ENCODE results near the gene STXBP4. TPM values are rescaled to one million over a fixed set of nuclear protein-coding genes. Genes with fewer than 3 reads are reported as not detected.

The STXBP4 gene
- total RNA-seq, 4 donors from 2014 or later = 8.0 to 57.6 (median 18.8) TPM

- no peaks in the 10 kb centered on the region for H3K4me1 ChIP-seq
- peaks cover 0 to 9% (median 0%) of the 10 kb centered on the region in 3 donors for H3K36me3 ChIP-seq
- no peak overlapping the region for H3K27ac ChIP-seq
- H3K9me3 ChIP-seq = no peaks in the 10 kb centered on the region
- H3K4me3 ChIP-seq = no peak overlapping the region
- TF ChIP-seq POLR2A (IDR thresholded peaks at IDR 0.05) = no peak
- TF ChIP-seq CTCF (IDR thresholded peaks at IDR 0.05) = peak in 4 of 6 experiments; percentile 22 to 54 (median 46)
- H3K27me3 ChIP-seq = no peaks in the 10 kb centered on the region
- DNase-seq = no peak
Observed at GRCh38 chr17:55005520-55005919, 37.0 kb downstream of the STXBP4 start.

DNA sequence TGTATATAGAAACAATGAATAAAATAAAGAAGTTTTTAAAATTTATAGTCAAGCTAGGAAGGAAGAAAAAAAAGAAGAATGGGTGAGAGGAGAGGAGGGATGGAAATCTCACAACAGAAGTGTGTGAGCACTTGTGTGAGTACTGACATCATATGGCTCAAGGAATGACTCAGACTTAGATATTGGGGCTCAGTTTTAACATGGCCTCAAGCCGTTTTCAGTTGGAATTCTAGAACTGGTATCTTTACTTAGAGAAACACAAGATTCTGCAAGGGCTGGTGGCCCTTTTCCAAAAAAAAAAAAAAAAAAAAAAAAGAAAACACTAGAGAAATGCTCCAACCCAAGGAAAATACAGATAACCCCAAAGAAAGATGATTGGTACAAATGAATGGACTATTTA is 55.1 kb downstream of the STXBP4 start:
- no peak for DNase-seq
- no peaks in the 10 kb centered on the region for H3K9me3 ChIP-seq
- H3K27me3 ChIP-seq = no peaks in the 10 kb centered on the region
- no peaks in the 10 kb centered on the region for H3K36me3 ChIP-seq
- no peak for TF ChIP-seq POLR2A (IDR thresholded peaks at IDR 0.05)
- no peak overlapping the region for H3K4me3 ChIP-seq
- no peaks in the 10 kb centered on the region for H3K4me1 ChIP-seq
- no peak overlapping the region for H3K27ac ChIP-seq

DNA sequence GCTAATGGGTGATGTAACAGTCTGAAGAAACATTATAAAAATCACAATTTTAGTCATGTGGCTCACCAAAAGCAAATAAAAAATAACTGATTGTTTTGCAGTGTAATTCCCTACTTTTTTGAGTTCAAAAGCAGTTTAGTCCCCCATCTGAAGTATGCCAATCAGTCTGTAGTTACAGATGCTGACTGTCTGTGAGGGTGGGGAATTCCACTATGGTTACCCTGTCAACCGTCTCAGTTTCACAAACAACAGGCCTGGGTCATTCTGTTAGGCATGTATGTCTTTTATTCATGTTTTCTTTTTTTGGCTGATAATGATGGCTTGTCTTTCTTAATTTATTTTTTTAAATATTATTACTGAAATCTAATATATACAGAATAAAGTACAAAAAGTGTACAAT is 69.3 kb downstream of the STXBP4 start:
- Histone ChIP-seq H3K27me3 (no peaks in the 10 kb centered on the region), H3K4me1 (no peaks in the 10 kb centered on the region), H3K36me3 (no peaks in the 10 kb centered on the region), H3K27ac (no peak overlapping the region), H3K9me3 (no peaks in the 10 kb centered on the region), H3K4me3 (no peak overlapping the region)
- no peak for TF ChIP-seq CTCF (IDR thresholded peaks at IDR 0.05)
- TF ChIP-seq POLR2A (IDR thresholded peaks at IDR 0.05) = no peak
- no peak for DNase-seq

GRCh38 chr17:55038291-55038690 is 69.7 kb downstream of the STXBP4 start:
- Histone ChIP-seq H3K36me3 (no peaks in the 10 kb centered on the region), H3K27ac (no peak overlapping the region), H3K9me3 (no peaks in the 10 kb centered on the region), H3K27me3 (no peaks in the 10 kb centered on the region), H3K4me1 (no peaks in the 10 kb centered on the region), H3K4me3 (no peak overlapping the region)
- TF ChIP-seq CTCF (IDR thresholded peaks at IDR 0.05) (no peak), POLR2A (IDR thresholded peaks at IDR 0.05) (no peak)
- no peak for DNase-seq

DNA sequence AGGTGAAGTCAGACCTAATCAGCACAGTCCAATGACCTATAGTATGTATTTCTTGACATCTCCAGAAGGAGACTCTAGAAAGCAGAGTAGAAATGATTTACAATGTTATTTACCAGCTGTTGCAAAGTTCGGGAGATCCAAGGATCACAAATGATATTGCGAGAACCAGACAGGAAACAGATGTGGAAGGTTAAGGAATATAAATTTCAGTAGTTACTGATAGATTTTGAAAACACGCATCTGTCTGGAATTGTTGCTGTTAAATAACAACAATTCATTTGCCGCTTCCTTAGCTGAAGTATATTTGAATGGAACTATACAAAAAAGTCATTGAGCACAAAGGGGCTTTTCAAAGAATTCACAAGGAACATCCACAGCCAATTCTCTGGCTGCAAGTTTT is 72.0 kb downstream of the STXBP4 start:
- Histone ChIP-seq H3K4me1 (no peaks in the 10 kb centered on the region), H3K27me3 (no peaks in the 10 kb centered on the region), H3K4me3 (no peak overlapping the region), H3K36me3 (no peaks in the 10 kb centered on the region), H3K9me3 (no peaks in the 10 kb centered on the region), H3K27ac (no peak overlapping the region)
- DNase-seq = no peak
- no peak for TF ChIP-seq CTCF (IDR thresholded peaks at IDR 0.05)
- TF ChIP-seq POLR2A (IDR thresholded peaks at IDR 0.05) = no peak

DNA sequence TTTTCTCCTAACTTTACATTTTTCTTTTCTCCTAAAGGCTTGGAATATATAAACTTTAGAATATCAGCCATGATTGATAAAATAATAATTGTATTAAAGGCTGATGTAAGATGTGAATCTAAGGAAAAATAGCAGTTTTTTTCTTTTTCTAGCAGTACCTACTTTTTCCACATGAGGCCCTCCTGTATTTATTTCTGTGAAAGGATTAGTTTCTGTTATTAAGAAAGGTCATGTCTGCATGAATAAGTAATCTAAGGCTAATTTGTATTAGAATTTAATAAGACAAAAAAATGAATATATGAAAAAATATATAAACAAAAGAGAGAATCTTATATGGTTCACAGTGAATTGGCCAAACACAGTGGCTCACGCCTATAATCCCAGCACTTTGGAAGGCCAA is 85.3 kb downstream of the STXBP4 start:
- no peaks in the 10 kb centered on the region for H3K4me1 ChIP-seq
- H3K4me3 ChIP-seq = no peak overlapping the region
- no peaks in the 10 kb centered on the region for H3K36me3 ChIP-seq
- H3K9me3 ChIP-seq = no peaks in the 10 kb centered on the region
- no peak for DNase-seq
- TF ChIP-seq POLR2A (IDR thresholded peaks at IDR 0.05) = no peak
- TF ChIP-seq CTCF (IDR thresholded peaks at IDR 0.05) = peak in 5 of 6 experiments; percentile 27 to 46 (median 35)
- H3K27me3 ChIP-seq = no peaks in the 10 kb centered on the region
- no peak overlapping the region for H3K27ac ChIP-seq
